Lower leg skin (tissue), 3 donors: ENCODE measurements around the gene KLHL10.

Experiments
- POLR2A ChIP-seq, 2 donors: fragments of 450-650 bp; IDR thresholded peaks; one replicate each; pipeline ENCODE4 v1.6.1; 2016 to 2017; ENCODE audit warnings: antibody characterized with exemption in 2 of 2, mild to moderate bottlenecking in 1 of 2, moderate library complexity in 1 of 2
- TF ChIP-seq, protein P1 (sequence below), 3 donors: fragments of 450-650 bp; IDR thresholded peaks; one replicate each; pipeline ENCODE4 v1.5.1; 2016; ENCODE audit warnings: antibody characterized with exemption in 3 of 3, mild to moderate bottlenecking in 3 of 3, moderate library complexity in 2 of 3

DNA sequence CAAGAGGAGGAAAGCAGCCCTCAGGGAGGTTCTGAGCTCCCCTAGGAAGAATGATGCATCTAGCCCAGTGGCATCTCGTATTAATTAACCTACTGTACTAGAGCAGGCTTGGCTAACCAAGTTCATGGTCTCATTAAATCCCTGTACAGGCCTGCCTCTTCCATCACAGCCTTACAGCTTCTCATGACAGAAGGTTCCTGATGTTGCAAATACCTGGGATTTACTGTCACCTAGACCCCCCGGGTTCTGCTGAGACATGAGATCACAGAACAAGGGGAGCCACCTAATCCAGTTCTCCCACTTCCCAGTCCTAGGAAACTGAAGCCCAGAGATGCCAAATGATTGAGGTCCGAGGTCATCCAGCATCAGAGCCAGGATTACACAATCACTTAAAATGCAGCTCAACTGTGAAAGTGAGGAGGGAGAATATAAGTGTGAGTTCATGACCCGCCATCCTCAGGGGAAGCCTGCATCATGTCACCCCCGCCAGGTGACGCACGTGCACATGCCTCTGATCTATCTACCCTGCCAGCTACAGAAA is 57.2 kb downstream of the KLHL10 start:
- TF ChIP-seq, protein P1, sequence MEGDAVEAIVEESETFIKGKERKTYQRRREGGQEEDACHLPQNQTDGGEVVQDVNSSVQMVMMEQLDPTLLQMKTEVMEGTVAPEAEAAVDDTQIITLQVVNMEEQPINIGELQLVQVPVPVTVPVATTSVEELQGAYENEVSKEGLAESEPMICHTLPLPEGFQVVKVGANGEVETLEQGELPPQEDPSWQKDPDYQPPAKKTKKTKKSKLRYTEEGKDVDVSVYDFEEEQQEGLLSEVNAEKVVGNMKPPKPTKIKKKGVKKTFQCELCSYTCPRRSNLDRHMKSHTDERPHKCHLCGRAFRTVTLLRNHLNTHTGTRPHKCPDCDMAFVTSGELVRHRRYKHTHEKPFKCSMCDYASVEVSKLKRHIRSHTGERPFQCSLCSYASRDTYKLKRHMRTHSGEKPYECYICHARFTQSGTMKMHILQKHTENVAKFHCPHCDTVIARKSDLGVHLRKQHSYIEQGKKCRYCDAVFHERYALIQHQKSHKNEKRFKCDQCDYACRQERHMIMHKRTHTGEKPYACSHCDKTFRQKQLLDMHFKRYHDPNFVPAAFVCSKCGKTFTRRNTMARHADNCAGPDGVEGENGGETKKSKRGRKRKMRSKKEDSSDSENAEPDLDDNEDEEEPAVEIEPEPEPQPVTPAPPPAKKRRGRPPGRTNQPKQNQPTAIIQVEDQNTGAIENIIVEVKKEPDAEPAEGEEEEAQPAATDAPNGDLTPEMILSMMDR (IDR thresholded peaks at IDR 0.05): no peak
- no peak for TF ChIP-seq POLR2A (IDR thresholded peaks at IDR 0.05)
